ENCODE data around the gene ASB18. TPM values are rescaled to one million over a fixed set of nuclear protein-coding genes. Genes with fewer than 3 reads are reported as not detected.
A peak's percentile ranks its signal among the peaks of the same experiment; 100 is the strongest.

Gene ASB18
- total and polyA plus RNA-seq, 2 donors from 2014 or later = not detected

- no peak overlapping the region for H3K4me3 ChIP-seq (ENCODE audit: low read length in 3 of 3)
- no peak overlapping the region for H3K27ac ChIP-seq (ENCODE audit: low read depth in 2 of 2, low read length in 2 of 2)
- intact Hi-C loops (cut with DNase I) = no loop called here
- no peak overlapping the region for H3K9ac ChIP-seq (ENCODE audit: low read length in 3 of 3)
- FAIRE-seq (no peak), DNase-seq (peak in 1 of 5 donors; percentile 38)
- peaks cover 32% of the 10 kb centered on the region for H3K27me3 ChIP-seq (ENCODE audit: control insufficient read depth, insufficient read depth, low read length)
- no peaks in the 10 kb centered on the region for H3K9me3 ChIP-seq (ENCODE audit: control insufficient read depth in 2 of 3, insufficient read depth in 1 of 3, low read length in 3 of 3)
- TF ChIP-seq, protein P1, sequence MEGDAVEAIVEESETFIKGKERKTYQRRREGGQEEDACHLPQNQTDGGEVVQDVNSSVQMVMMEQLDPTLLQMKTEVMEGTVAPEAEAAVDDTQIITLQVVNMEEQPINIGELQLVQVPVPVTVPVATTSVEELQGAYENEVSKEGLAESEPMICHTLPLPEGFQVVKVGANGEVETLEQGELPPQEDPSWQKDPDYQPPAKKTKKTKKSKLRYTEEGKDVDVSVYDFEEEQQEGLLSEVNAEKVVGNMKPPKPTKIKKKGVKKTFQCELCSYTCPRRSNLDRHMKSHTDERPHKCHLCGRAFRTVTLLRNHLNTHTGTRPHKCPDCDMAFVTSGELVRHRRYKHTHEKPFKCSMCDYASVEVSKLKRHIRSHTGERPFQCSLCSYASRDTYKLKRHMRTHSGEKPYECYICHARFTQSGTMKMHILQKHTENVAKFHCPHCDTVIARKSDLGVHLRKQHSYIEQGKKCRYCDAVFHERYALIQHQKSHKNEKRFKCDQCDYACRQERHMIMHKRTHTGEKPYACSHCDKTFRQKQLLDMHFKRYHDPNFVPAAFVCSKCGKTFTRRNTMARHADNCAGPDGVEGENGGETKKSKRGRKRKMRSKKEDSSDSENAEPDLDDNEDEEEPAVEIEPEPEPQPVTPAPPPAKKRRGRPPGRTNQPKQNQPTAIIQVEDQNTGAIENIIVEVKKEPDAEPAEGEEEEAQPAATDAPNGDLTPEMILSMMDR (IDR thresholded peaks at IDR 0.05; ENCODE audit: borderline replicate concordance, extremely low read depth, insufficient read depth) = no peak
- no peaks in the 10 kb centered on the region for H3K36me3 ChIP-seq (ENCODE audit: control insufficient read depth in 2 of 3, insufficient read depth in 3 of 3, low read length in 3 of 3)
- H3K4me1 ChIP-seq (ENCODE audit: control insufficient read depth in 2 of 3, insufficient read depth in 2 of 3, low read depth in 1 of 3, low read length in 3 of 3) = peaks cover 0 to 7% (median 0%) of the 10 kb centered on the region in 3 donors
These were observed 102.0 kb downstream of the ASB18 start for GRCh38 chr2:236162031-236162845.

DNA sequence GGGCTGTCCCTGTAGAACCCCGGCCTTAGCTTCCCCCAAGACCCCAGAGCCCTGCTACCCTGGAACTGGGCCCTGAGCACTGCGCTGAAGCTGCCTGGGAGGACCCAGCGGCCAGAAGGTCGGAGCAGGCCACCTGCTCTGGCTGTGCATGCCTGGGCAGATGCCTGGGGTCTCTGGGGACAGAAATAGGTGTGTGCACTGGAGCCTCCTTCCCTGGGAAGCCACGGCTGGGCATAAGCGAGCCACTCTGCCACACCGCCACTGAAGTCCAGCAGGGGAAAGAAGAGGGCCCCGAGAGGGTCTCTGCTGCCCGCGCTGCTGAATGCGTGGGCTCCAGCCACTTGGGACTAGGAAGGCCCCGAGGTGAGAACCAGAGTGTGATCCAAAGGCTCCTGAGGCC lies 102.7 kb downstream of the ASB18 start:
- Histone ChIP-seq H3K27me3 (ENCODE audit: control insufficient read depth, insufficient read depth, low read length) (peaks cover 28% of the 10 kb centered on the region), H3K9ac (ENCODE audit: low read length in 3 of 3) (no peak overlapping the region), H3K36me3 (ENCODE audit: control insufficient read depth in 2 of 3, insufficient read depth in 3 of 3, low read length in 3 of 3) (no peaks in the 10 kb centered on the region), H3K9me3 (ENCODE audit: control insufficient read depth in 2 of 3, insufficient read depth in 1 of 3, low read length in 3 of 3) (no peaks in the 10 kb centered on the region), H3K4me3 (ENCODE audit: low read length in 3 of 3) (no peak overlapping the region), H3K27ac (ENCODE audit: low read depth in 2 of 2, low read length in 2 of 2) (no peak overlapping the region), H3K4me1 (ENCODE audit: control insufficient read depth in 2 of 3, insufficient read depth in 2 of 3, low read depth in 1 of 3, low read length in 3 of 3) (peaks cover 0 to 1% (median 0%) of the 10 kb centered on the region in 3 donors)
- DNase-seq (peak in 1 of 5 donors; percentile 35), FAIRE-seq (no peak)
- TF ChIP-seq, protein P1 (IDR thresholded peaks at IDR 0.05; ENCODE audit: borderline replicate concordance, extremely low read depth, insufficient read depth) = no peak
- intact Hi-C loops (cut with DNase I) = no loop called here

DNA sequence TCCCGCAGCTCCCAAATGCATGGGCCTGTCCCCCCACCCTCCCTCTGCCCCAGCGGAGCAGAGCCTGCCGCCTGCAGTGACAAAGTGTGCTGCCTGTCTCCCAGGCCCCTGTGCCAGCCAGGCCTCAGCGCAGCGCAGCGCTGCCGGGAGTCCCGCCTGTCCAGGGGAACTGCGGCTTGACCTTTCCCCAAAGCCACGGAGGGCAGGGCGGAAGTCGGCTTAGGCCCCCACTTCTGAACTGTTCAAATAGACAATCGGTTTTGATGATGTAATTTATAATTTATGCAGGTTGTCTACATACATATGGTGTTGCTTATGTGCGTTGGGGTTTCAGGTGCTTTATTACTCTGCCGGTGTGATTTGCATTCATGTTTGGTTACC lies 103.1 kb downstream of the ASB18 start:
- no peak overlapping the region for H3K4me3 ChIP-seq (ENCODE audit: low read length in 3 of 3)
- no peaks in the 10 kb centered on the region for H3K36me3 ChIP-seq (ENCODE audit: control insufficient read depth in 2 of 3, insufficient read depth in 3 of 3, low read length in 3 of 3)
- H3K27ac ChIP-seq (ENCODE audit: low read depth in 2 of 2, low read length in 2 of 2) = no peak overlapping the region
- H3K9ac ChIP-seq (ENCODE audit: low read length in 3 of 3) = no peak overlapping the region
- intact Hi-C loops (cut with DNase I) = no loop called here
- DNase-seq = no peak
- H3K9me3 ChIP-seq (ENCODE audit: control insufficient read depth in 2 of 3, insufficient read depth in 1 of 3, low read length in 3 of 3) = no peaks in the 10 kb centered on the region
- H3K27me3 ChIP-seq (ENCODE audit: control insufficient read depth, insufficient read depth, low read length) = peaks cover 26% of the 10 kb centered on the region
- no peaks in the 10 kb centered on the region for H3K4me1 ChIP-seq (ENCODE audit: control insufficient read depth in 2 of 3, insufficient read depth in 2 of 3, low read depth in 1 of 3, low read length in 3 of 3)
- TF ChIP-seq, protein P1 (IDR thresholded peaks at IDR 0.05; ENCODE audit: borderline replicate concordance, extremely low read depth, insufficient read depth) = no peak
- FAIRE-seq = no peak

Data from kidney (tissue), 14 donors.